H1 (cell line): ENCODE data around the gene SYTL2. TPM values are rescaled to one million over a fixed set of nuclear protein-coding genes. Genes with fewer than 3 reads are reported as not detected.

ENCODE experiments used
- CTCF ChIA-PET: fragments of 300-600 bp; sonication (Branson Sonifier 250); formaldehyde crosslinking; loops from one replicate; lab custom pipeline; 2021; ENCODE audit not compliant: partially characterized antibody; lab: Charles Lee
- POLR2A ChIA-PET: fragments of 300-600 bp; sonication (Branson Sonifier 250); formaldehyde crosslinking; loops from one replicate; lab custom pipeline; 2021; ENCODE audit warnings: inconsistent platforms; ENCODE audit not compliant: partially characterized antibody; lab: Charles Lee
- DNase-seq, 2 experiments: peaks; one replicate each; pipeline versions ENCODE4 v3.0.0 to v3.0.0-alpha.2; 2010 to 2022; ENCODE audit warnings: low spot score in 2 of 2, low read depth in 1 of 2, mixed read lengths in 1 of 2
- FAIRE-seq: peaks from 2 replicates; lab custom pipeline; 2011; peaks lifted over from hg19 to GRCh38; lab: Jason Lieb, UNC
- H2AFZ ChIP-seq: 2 replicates; pipeline ENCODE4 v1.8.1; 2012; ENCODE audit warnings: low read length, inconsistent platforms
- H2AK5ac ChIP-seq: 2 replicates; pipeline ENCODE4 v1.6.1; 2013; ENCODE audit warnings: low read depth, low read length
- H2BK120ac ChIP-seq: replicated peaks from 2 replicates; pipeline ENCODE3; 2013; ENCODE audit warnings: low read depth, low read length, inconsistent platforms
- H2BK12ac ChIP-seq: 2 replicates; pipeline ENCODE4 v1.6.1; 2013; ENCODE audit warnings: low read depth, low read length
- H2BK15ac ChIP-seq: 2 replicates; pipeline ENCODE4 v1.6.1; 2013; ENCODE audit warnings: low read length
- H2BK20ac ChIP-seq: 2 replicates; pipeline ENCODE4 v1.6.1; 2013; ENCODE audit warnings: low read length
- H2BK5ac ChIP-seq: 2 replicates; pipeline ENCODE4 v1.6.1; 2013; ENCODE audit warnings: low read depth, low read length
- H3K14ac ChIP-seq: 2 replicates; pipeline ENCODE4 v1.6.1; 2013; ENCODE audit warnings: inconsistent platforms; ENCODE audit not compliant: insufficient read length
- H3K18ac ChIP-seq: 2 replicates; pipeline ENCODE4 v1.6.1; 2013; ENCODE audit warnings: low read length; ENCODE audit errors: extremely low read depth
- H3K23ac ChIP-seq: 2 replicates; pipeline ENCODE4 v1.6.1; 2013; ENCODE audit warnings: inconsistent platforms; ENCODE audit not compliant: insufficient read length
- H3K23me2 ChIP-seq: 2 replicates; pipeline ENCODE4 v1.6.1; 2013; ENCODE audit warnings: low read depth, low read length
- H3K27ac ChIP-seq: 2 replicates; pipeline ENCODE4 v1.6.1; 2011; ENCODE audit warnings: low read depth, low read length, inconsistent platforms
- H3K27me3 ChIP-seq, 4 experiments: replicated peaks in 1 of 4; 1 replicate in 1 of 4; 2 replicates in 3 of 4; pipeline versions ENCODE4 v1.6.1 to v1.8.1; 2011 to 2013; ENCODE audit warnings: low read length in 3 of 4, mild to moderate bottlenecking in 3 of 4, inconsistent platforms in 2 of 4, mixed read lengths in 2 of 4, moderate library complexity in 1 of 4; ENCODE audit not compliant: control insufficient read depth in 3 of 4, insufficient read depth in 3 of 4; ENCODE audit errors: extremely low read depth in 1 of 4
- H3K36me3 ChIP-seq, 4 experiments: 2 replicates each; pipeline versions ENCODE4 v1.6.1 to v1.8.1; 2011 to 2013; ENCODE audit warnings: mild to moderate bottlenecking in 4 of 4, low read length in 3 of 4, moderate library complexity in 2 of 4, control low read depth in 1 of 4, inconsistent platforms in 1 of 4; ENCODE audit not compliant: insufficient read depth in 4 of 4, control insufficient read depth in 2 of 4
- H3K4ac ChIP-seq: replicated peaks from 2 replicates; pipeline ENCODE3; 2013; ENCODE audit warnings: low read length, low read depth, mixed read lengths, inconsistent platforms; ENCODE audit not compliant: insufficient read length
- H3K4me1 ChIP-seq, 4 experiments: replicated peaks in 1 of 4; 1 replicate in 1 of 4; 2 replicates in 3 of 4; pipeline versions ENCODE4 v1.6.1 to v1.8.1; 2011 to 2013; ENCODE audit warnings: low read length in 3 of 4, inconsistent platforms in 2 of 4, mixed read lengths in 1 of 4; ENCODE audit not compliant: insufficient read depth in 4 of 4, control insufficient read depth in 3 of 4
- H3K4me2 ChIP-seq, 2 experiments: 2 replicates each; pipeline versions ENCODE4 v1.6.1 to v1.8.1; 2011 to 2013; ENCODE audit warnings: low read depth in 2 of 2, low read length in 2 of 2, control low read depth in 1 of 2, inconsistent platforms in 1 of 2, mild to moderate bottlenecking in 1 of 2; ENCODE audit not compliant: insufficient read depth in 1 of 2
- H3K4me3 ChIP-seq, 4 experiments: fragments of 200-600, 300-600 bp in 1 of 4; sonication (generic), shearing (Covaris generic), sonication (Bioruptor Twin) in 1 of 4; 2 replicates each; pipeline versions ENCODE4 v1.5.1 to v1.8.1; 2011 to 2016; ENCODE audit warnings: low read length in 4 of 4, low read depth in 3 of 4, control low read depth in 2 of 4, inconsistent platforms in 2 of 4, mild to moderate bottlenecking in 2 of 4, mixed read lengths in 1 of 4, moderate library complexity in 1 of 4; ENCODE audit not compliant: insufficient read depth in 2 of 4; ENCODE audit errors: extremely low read depth in 1 of 4
- H3K56ac ChIP-seq: replicated peaks from 2 replicates; pipeline ENCODE3; 2013; ENCODE audit warnings: low read depth, mild to moderate bottlenecking, mixed read lengths, low read length, inconsistent platforms; ENCODE audit not compliant: insufficient read length
- H3K79me1 ChIP-seq: 2 replicates; pipeline ENCODE4 v1.6.1; 2013; ENCODE audit warnings: low read depth, low read length, control low read depth
- H3K79me2 ChIP-seq, 2 experiments: 2 replicates each; pipeline versions ENCODE4 v1.6.1 to v1.8.1; 2012 to 2013; ENCODE audit warnings: low read length in 2 of 2, mild to moderate bottlenecking in 2 of 2, inconsistent platforms in 1 of 2; ENCODE audit not compliant: insufficient read depth in 2 of 2, control insufficient read depth in 1 of 2
- H3K9ac ChIP-seq, 4 experiments: replicated peaks in 1 of 4; 1 replicate in 1 of 4; 2 replicates in 3 of 4; pipeline versions ENCODE4 v1.6.1 to v1.8.1; 2011 to 2013; ENCODE audit warnings: low read depth in 3 of 4, low read length in 3 of 4, control low read depth in 2 of 4, mild to moderate bottlenecking in 2 of 4, moderate library complexity in 2 of 4, inconsistent platforms in 1 of 4; ENCODE audit errors: extremely low read depth in 1 of 4
- H3K9me3 ChIP-seq, 2 experiments: 2 replicates each; pipeline versions ENCODE4 v1.6.1 to v1.8.1; 2012 to 2013; ENCODE audit warnings: mild to moderate bottlenecking in 2 of 2, moderate library complexity in 2 of 2, control low read depth in 1 of 2, inconsistent platforms in 1 of 2, low read depth in 1 of 2, low read length in 1 of 2, mixed read lengths in 1 of 2; ENCODE audit not compliant: insufficient read depth in 2 of 2
- H4K20me1 ChIP-seq, 2 experiments: replicated peaks in 1 of 2; 2 replicates each; pipeline versions ENCODE3 to v1.8.1; 2011 to 2013; ENCODE audit warnings: inconsistent platforms in 2 of 2, low read length in 2 of 2, mild to moderate bottlenecking in 1 of 2; ENCODE audit not compliant: insufficient read depth in 2 of 2, control insufficient read depth in 1 of 2
- H4K5ac ChIP-seq: 2 replicates; pipeline ENCODE4 v1.6.1; 2013; ENCODE audit warnings: low read length, low read depth, mixed read lengths, inconsistent platforms; ENCODE audit not compliant: insufficient read length
- H4K8ac ChIP-seq: 2 replicates; pipeline ENCODE4 v1.8.0; 2013; ENCODE audit warnings: mild to moderate bottlenecking, moderate library complexity, low read length, inconsistent platforms; ENCODE audit not compliant: insufficient read depth; ENCODE audit errors: extremely low read depth
- H4K91ac ChIP-seq: replicated peaks from 2 replicates; pipeline ENCODE3; 2013; ENCODE audit warnings: low read length, mixed read lengths, inconsistent platforms; ENCODE audit not compliant: insufficient read length
- POU5F1 ChIP-seq: IDR thresholded peaks from 2 replicates; pipeline ENCODE4 v1.6.1; 2011; ENCODE audit warnings: low read depth, mild to moderate bottlenecking, low read length, moderate library complexity
- WGBS, 2 experiments: shearing (Covaris generic) in 1 of 2; methylation state at CpG; one replicate each; pipeline versions ENCODE4 v1.1.6 to v1.1.7; 2013 to 2015; ENCODE audit warnings: low lambda C conversion rate in 2 of 2, mixed read lengths in 2 of 2, inconsistent platforms in 1 of 2, low coverage in 1 of 2, missing lambda C conversion rate in 1 of 2; ENCODE audit not compliant: insufficient replicate concordance in 2 of 2, insufficient coverage in 1 of 2, insufficient read length in 1 of 2; ENCODE audit errors: extremely low coverage in 1 of 2, missing lambda C conversion rate in 1 of 2; 5-methylcytosine and 5-hydroxymethylcytosine counted together
- polyA plus RNA-seq, 7 experiments: library from polyadenylated mRNA; depleted of rRNA in 3 of 7; stranded (reverse) in 5 of 7; unstranded in 2 of 7; fragments of >200 nt in 5 of 7; fragments of 200-250 nt in 2 of 7; gene quantifications; 1 replicate in 5 of 7; 2 replicates in 1 of 7; 4 replicates in 1 of 7; pipeline versions ENCODE4 v1.2.1 to v1.2.3, GENCODE V29; 2011 to 2013; ENCODE audit warnings: missing spikeins in 2 of 7, mixed read lengths in 2 of 7
- total RNA-seq: library from RNA; stranded (reverse); fragmentation: NEBNext Ultra II Directional; extraction: Animal tissue kit (Norgen Biotek cat#: 25700); gene quantifications from 2 replicates; pipeline ENCODE4 v1.2.1, GENCODE V29; 2021

SYTL2 gene
- total and polyA plus RNA-seq, 2 of the 8 experiments (the other 6 are each of a cell fraction or from before 2014, with no cell fraction given): 1.3 to 9.1 TPM

- TF ChIP-seq POU5F1: no peak
- TF ChIP-seq, all 59 proteins: peak for 0
- H4K91ac ChIP-seq: no peak overlapping the region
- no peak overlapping the region for H3K27ac ChIP-seq
- no peak overlapping the region for H3K56ac ChIP-seq
- H2AFZ ChIP-seq: no peak overlapping the region
- no peaks in the 10 kb centered on the region for H3K79me2 ChIP-seq
- H3K36me3 ChIP-seq: no peaks in the 10 kb centered on the region
- no peak overlapping the region for H2BK120ac ChIP-seq
- no peaks in the 10 kb centered on the region for H3K4me1 ChIP-seq
- no peaks in the 10 kb centered on the region for H3K79me1 ChIP-seq
- CTCF ChIA-PET: interaction anchor here (1.0 kb wide), 1 partner anchor 17 kb away, joined by 5 read pairs; no protein-coding TSS in a partner anchor
- no peaks in the 10 kb centered on the region for H3K23me2 ChIP-seq
- no peaks in the 10 kb centered on the region for H4K20me1 ChIP-seq
- no peak overlapping the region for H3K4ac ChIP-seq
- H2BK12ac ChIP-seq: no peak overlapping the region
- H3K9me3 ChIP-seq: no peaks in the 10 kb centered on the region
- no peak overlapping the region for H4K8ac ChIP-seq
- POLR2A ChIA-PET: no interaction called here
- no peak overlapping the region for H3K18ac ChIP-seq
- no peak for DNase-seq
- H3K14ac ChIP-seq: no peak overlapping the region
- no peak overlapping the region for H2BK20ac ChIP-seq
- no peak overlapping the region for H3K9ac ChIP-seq
- H2BK5ac ChIP-seq: no peak overlapping the region
- FAIRE-seq: no peak
- no peak overlapping the region for H3K23ac ChIP-seq
- WGBS, 2 experiments: 91% methylated on average over 5 of the region's 5 CpGs; no CpG with 5 or more reads in 1 of the 2 experiments
- no peaks in the 10 kb centered on the region for H3K27me3 ChIP-seq
- H2AK5ac ChIP-seq: no peak overlapping the region
- no peak overlapping the region for H4K5ac ChIP-seq
- no peak overlapping the region for H3K4me2 ChIP-seq
- no peak overlapping the region for H3K4me3 ChIP-seq
- H2BK15ac ChIP-seq: no peak overlapping the region
Measured at GRCh38 chr11:85709941-85710702, 100.8 kb downstream of the SYTL2 start.
